SHP77 (cell line): ENCODE data around the gene SSBP1.
"Not testable (repeated sequence)": the region's sequence is repeated elsewhere in the genome, so short reads cannot be mapped to it uniquely, and the experiment has no call there.

ENCODE experiments used
- DNase-seq, 2 experiments: peaks; one replicate each; lab custom pipeline; 2025; lab: John Stamatoyannopoulos, UW

Gene SSBP1

DNA sequence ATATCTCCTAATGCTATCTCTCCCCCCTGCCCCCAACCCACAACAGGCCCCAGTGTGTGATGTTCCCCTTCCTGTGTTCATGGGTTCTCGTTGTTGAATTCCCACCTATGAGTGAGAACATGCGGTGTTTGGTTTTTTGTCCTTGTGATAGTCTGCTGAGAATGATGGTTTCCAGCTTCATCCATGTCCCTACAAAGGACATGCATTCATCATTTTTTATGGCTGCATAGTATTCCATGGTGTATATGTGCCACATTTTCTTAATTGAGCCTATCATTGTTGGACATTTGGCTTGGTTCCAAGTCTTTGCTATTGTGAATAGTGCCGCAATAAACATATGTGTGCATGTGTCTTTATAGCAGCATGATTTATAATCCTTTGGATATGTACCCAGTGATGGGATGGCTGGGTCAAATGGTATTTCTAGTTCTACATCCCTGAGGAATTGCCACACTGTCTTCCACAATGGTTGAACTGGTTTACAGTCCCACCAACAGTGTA is 32.0 kb downstream of the SSBP1 start:
- not testable (repeated sequence) for DNase-seq

- DNase-seq, result no peak
Observed at GRCh38 chr7:141776374-141776773, 38.2 kb downstream of the SSBP1 start, which contains the start of gene TAS2R4. Gene TAS2R4, plus strand, starts transcription at chr7:141776674. Its CDS starts 1,815 bp downstream, at chr7:141778489.

DNA sequence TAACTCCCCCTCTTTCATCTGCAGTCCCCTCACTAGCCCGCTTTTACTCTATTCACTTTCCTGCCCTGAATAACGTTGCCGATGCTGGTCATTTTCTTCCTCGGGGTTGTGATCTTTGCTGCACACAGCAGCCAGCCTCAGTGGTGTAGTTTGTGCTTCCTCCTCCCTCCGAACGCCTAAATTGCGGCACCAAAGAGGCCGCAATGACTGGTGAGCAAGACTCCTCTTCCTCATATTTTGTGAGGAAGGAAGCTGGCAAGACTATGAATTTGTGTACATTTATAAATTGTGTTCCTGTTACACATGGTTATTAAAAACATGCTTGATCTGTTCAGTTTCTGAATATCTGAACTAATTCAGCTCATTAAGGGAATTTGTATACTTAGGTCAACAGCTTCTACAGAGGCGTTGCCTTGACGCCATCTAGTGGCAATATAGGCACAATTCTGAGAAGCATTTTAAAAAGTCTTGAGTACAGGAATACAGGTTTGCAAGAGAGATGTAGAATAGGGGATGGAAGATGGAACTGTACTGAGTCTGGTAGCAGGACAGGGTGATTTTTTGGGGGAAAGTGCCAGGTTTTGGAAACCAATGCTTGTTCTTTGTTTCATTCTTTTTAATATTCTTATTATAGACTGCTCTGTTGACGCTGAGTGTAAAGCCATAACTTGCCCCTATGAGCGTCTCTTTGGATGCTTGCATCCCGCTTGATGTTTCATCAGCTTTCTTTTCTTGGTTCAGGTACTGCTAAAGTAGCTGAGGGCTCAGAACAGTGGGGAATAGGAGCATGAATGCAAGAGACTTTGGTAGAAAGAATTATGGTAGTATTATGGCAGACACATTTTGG is 47.8 kb downstream of the SSBP1 start:
- DNase-seq, result peak; percentile 49 to 68

DNA sequence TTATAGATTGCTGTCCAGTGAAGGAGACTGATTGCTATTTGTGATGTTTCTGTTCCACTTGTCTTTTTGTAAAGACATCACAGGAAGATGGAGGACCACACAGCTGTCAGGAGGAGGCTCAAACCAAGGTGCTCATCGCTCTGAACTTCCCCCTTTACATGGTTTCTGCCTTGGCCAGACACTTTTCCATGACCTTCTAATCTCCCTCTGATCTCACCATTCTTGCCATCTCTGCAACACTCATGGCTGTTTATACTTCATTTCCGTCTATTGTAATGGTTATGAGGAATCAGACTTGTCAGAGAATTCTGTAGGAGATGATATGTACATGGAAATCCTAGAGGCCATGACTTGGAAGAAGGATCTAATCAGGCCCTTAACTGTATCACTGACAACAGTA is 50.1 kb downstream of the SSBP1 start:
- no peak for DNase-seq

DNA sequence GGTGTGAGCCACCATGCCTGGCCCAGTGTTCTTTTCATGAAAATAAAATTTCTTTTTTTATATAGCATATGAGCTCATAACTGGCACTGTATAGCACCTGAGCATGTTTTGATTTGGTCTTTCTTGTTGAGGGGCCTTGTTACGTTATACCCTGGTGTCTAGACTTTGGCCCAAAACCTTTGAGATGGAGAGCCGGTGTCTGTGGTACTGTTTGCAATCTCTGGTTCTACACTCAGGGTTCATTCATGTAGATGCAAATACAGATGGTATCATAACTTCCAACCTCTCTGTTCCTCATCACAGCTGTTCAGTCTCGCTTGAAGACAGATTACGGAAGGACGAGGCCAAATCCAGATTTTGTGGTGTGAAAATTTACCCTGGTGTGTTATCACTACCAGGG is 51.8 kb downstream of the SSBP1 start, which contains the start of gene TAS2R5:
Gene TAS2R5 (plus strand): TSS at position 301 of the 400 bp plus-strand sequence. CDS start 145 bp downstream, outside the sequence.
- DNase-seq, result no peak

DNA sequence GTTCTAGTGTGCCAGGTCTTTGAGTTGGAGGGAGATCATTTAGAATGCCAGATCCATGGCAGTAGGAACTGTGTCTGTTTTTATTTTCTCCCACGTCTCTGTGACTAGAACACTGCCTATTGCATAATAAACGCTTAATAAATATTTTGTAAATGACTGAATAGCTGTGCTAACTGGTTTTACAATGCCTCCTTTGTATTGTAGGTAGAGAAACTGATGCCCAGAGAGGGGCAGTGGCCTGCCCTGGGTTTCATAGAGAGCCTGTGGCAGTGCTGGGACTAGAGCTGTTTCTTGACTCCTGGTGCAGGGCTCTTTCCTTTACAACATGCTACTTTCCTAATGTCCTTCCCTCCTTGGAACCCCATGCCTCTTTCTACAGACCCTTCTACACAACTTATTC is 54.4 kb downstream of the SSBP1 start:
- DNase-seq, result no peak
